Brain microvascular endothelial cell (primary cell): ENCODE data around the gene FNBP1L.
"Not testable (repeated sequence)": the region's sequence is repeated elsewhere in the genome, so short reads cannot be mapped to it uniquely, and the experiment has no call there.

ENCODE experiments used
- DNase-seq: peaks from one replicate; pipeline ENCODE4 v3.0.0-alpha.2; 2020
- H3K27ac ChIP-seq: fragments of 250-450 bp; sonication (Bioruptor Pico); 2 replicates; pipeline ENCODE4 v1.5.1; 2020; ENCODE audit warnings: mild to moderate bottlenecking, moderate library complexity
- H3K27me3 ChIP-seq: fragments of 250-450 bp; sonication (Bioruptor Pico); replicated peaks from 2 replicates; pipeline ENCODE4 v1.5.1; 2020; ENCODE audit warnings: mild to moderate bottlenecking
- H3K36me3 ChIP-seq: fragments of 250-450 bp; sonication (Bioruptor Pico); replicated peaks from 2 replicates; pipeline ENCODE4 v1.5.1; 2020; ENCODE audit warnings: mild to moderate bottlenecking
- H3K4me3 ChIP-seq: 2 replicates; pipeline ENCODE4 v1.5.1; 2011; ENCODE audit warnings: low read depth, mild to moderate bottlenecking, control low read depth, low read length, moderate library complexity
- CTCF ChIP-seq: IDR thresholded peaks from 2 replicates; pipeline ENCODE4 v1.5.1; 2011; ENCODE audit warnings: low read depth, mild to moderate bottlenecking, moderate library complexity, low read length, control low read depth, inconsistent platforms; ENCODE audit errors: missing control alignments
- in situ Hi-C: cut with HindIII; loops from 2 replicates; pipeline ENCODE4 v1.10.0; 2017; ENCODE audit warnings: low sequenced_read_pairs, low pct_ligation_motif_present

Gene FNBP1L

DNA sequence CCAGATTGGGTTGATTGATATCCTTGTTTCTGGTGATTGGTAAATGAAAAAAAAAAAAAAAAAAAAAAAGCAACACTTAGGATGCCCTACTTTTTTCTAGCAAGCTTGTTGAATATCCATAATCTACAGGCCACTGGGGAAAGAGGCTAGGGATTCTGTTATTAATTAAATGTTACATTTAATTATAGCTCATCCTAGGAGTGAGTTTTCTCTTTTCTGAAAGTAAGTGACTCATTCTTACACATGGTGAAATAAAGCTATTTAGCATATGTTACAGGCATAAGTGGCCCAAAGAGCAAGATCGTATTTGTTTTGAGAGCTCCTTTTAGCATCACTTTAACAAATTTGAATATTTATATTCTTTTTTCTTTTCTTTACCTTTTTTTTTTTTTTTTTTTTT, 94.5 kb downstream of the FNBP1L start:
- Histone ChIP-seq H3K4me3 (no peak overlapping the region), H3K27me3 (no peaks in the 10 kb centered on the region), H3K27ac (no peak overlapping the region), H3K36me3 (no peaks in the 10 kb centered on the region)
- no peak for DNase-seq
- in situ Hi-C loops: no loop called here
- TF ChIP-seq CTCF: no peak

- DNase-seq: no peak
- Histone ChIP-seq H3K4me3 (no peak overlapping the region), H3K36me3 (peaks cover 2% of the 10 kb centered on the region), H3K27ac (no peak overlapping the region), H3K27me3 (no peaks in the 10 kb centered on the region)
- in situ Hi-C loops: no loop called here
- no peak for TF ChIP-seq CTCF
These were observed 98.4 kb downstream of the FNBP1L start for GRCh38 chr1:93546162-93546863.

DNA sequence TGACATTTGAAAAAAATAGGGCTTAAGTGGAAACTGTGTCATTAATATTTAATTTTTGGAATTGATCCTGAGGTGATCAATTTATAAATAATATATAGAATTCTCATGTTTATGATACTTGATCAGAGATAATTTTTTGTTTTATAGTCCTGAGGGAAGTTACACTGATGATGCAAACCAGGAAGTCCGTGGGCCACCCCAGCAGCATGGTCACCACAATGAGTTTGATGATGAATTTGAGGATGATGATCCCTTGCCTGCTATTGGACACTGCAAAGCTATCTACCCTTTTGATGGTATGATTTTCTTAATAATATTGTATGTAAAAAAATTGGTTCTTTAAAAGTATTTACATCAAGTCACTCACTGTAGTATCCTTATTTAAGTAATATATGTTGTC, 101.2 kb downstream of the FNBP1L start:
- in situ Hi-C loops: no loop called here
- H3K4me3 ChIP-seq: no peak overlapping the region
- no peak for DNase-seq
- no peak for TF ChIP-seq CTCF
- peaks cover 2% of the 10 kb centered on the region for H3K36me3 ChIP-seq
- no peaks in the 10 kb centered on the region for H3K27me3 ChIP-seq
- H3K27ac ChIP-seq: no peak overlapping the region

DNA sequence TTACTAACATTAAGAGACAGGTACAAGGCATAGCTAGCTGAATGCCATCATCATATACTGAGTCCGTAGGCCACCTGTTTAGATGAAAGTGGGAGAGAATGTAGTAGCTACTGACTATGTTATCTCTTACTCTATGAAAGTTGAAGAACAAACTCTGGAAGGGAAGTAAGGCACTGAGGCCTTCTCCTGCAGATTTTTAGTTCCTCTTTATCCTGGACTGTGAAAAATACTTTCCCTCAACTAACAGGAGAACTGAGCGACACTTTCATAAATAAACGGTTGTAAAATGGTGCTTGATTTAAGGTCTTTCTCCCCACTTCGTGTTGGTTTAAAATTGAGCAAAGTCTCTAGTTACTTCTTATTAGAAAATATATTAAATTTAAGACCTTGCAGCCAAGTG, 101.9 kb downstream of the FNBP1L start:
- in situ Hi-C loops: no loop called here
- H3K4me3 ChIP-seq: no peak overlapping the region

DNA sequence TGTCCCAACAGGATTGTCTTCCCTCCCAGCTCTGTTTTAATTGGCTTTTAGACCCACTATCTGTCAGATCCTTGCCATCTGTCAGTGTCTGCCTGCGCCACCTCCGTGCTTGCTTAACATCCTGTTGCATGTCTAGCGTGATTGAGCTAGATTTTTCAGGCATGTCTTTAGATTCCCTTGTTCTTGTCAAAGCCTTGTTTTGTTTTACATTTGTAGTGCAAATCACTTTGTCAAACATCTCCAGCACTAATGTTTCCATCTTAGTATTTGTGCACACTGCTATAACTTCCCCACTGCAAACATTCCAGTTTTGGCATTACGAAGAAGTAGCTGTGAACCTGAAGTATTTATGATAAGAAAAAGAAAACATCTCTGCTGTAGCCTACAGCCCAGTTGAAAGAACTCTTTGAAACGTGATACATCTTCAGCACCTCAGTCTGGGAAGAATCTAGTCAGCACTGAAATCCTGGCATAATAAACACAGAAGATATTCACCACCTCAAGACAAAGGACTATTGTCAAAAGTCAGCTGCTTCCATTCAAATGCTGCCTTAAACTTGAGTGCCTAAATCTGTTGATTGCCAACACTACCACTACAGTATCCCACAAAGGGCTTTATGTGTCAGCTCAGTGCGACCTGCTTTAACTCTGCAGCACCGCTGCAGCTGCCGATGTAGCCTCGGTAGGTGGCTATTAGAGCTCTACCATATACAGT, 105.0 kb downstream of the FNBP1L start:
- DNase-seq: peak; percentile 72
- Histone ChIP-seq H3K27ac (peak overlapping the region; percentile 69), H3K36me3 (peaks cover 2% of the 10 kb centered on the region), H3K27me3 (no peaks in the 10 kb centered on the region), H3K4me3 (no peak overlapping the region)
- no peak for TF ChIP-seq CTCF
- in situ Hi-C loops: no loop called here

More for the DNA sequence above, 101.9 kb downstream of the FNBP1L start:
- Histone ChIP-seq H3K27ac (no peak overlapping the region), H3K27me3 (no peaks in the 10 kb centered on the region), H3K36me3 (peaks cover 2% of the 10 kb centered on the region)
- TF ChIP-seq CTCF: no peak
- DNase-seq: no peak

GRCh38 chr1:93553886-93554490, 106.1 kb downstream of the FNBP1L start:
- DNase-seq: peak; percentile 53
- H3K27me3 ChIP-seq, H3K27ac ChIP-seq, in situ Hi-C loops, H3K36me3 ChIP-seq, H3K4me3 ChIP-seq: not testable (repeated sequence)
